ENCODE results near the gene FBLN7. TPM values are rescaled to one million over a fixed set of nuclear protein-coding genes. Genes with fewer than 3 reads are reported as not detected.

Gene FBLN7
- total and polyA plus RNA-seq, 4 donors: 0.60 to 2.4 (median 1.9) TPM

GRCh38 chr2:112151701-112152440 lies 13.7 kb downstream of the FBLN7 start (continued):
- TF ChIP-seq CTCF (IDR thresholded peaks at IDR 0.05; ENCODE audit: low read depth, low read length, missing input control): no peak
- no peak for TF ChIP-seq RXRA (IDR thresholded peaks at IDR 0.05)

DNA sequence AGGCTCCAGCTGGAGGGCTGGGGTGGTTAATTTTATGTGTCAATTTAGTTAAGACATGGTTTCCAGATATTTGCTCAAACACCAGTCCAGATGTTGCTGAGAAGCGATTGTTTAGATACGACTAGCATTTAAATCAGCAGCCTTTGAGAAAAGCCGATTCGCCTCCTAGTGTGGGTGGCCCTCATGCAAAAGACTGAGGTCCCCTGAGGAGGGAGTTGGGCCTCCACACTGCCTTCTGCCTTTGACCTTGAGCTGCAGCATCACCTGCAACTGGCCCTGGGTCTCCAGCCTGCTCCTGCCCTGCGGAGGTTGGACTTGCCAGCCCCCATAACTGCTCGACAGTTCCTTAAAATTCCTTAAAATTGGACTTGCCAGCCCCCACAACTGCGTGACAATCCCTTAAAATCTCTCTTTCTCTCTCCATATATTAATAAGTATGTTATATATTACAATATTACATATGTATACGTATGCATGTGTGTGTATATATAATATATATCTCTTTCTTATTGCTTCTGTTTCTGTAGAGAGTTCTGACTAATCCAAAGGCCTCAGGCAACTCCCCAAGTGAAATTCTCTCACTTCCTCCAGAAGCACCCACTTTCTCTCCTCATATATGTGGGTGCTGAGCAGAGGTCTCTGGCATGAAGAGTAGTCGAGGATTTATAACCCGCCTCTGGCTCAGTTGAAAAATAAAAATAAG lies 14.4 kb downstream of the FBLN7 start:
- Histone ChIP-seq H3K4me3 (ENCODE audit: low read depth in 1 of 3, low read length in 3 of 3) (no peak overlapping the region), H3K9me3 (ENCODE audit: control insufficient read depth in 4 of 4, low read length in 3 of 4) (no peaks in the 10 kb centered on the region), H3K27me3 (ENCODE audit: control insufficient read depth in 4 of 4, insufficient read depth in 4 of 4, low read length in 3 of 4) (no peaks in the 10 kb centered on the region), H3K4me1 (ENCODE audit: control insufficient read depth in 4 of 4, insufficient read depth in 4 of 4, low read length in 3 of 4) (peaks cover 0 to 9% (median 0%) of the 10 kb centered on the region in 4 donors), H3K36me3 (ENCODE audit: control insufficient read depth in 4 of 4, insufficient read depth in 3 of 4, low read depth in 1 of 4, low read length in 3 of 4) (no peaks in the 10 kb centered on the region), H3K27ac (ENCODE audit: low read depth in 1 of 2, low read length in 2 of 2) (no peak overlapping the region), H3K9ac (ENCODE audit: low read depth in 1 of 2, low read length in 2 of 2) (no peak overlapping the region)
- 97% methylated on average over 10 of the region's 10 CpGs for WGBS
- no peak for DNase-seq (ENCODE audit: low spot score)
- TF ChIP-seq HNF4A (conservative IDR thresholded peaks at IDR 0.05): no peak
- no peak for TF ChIP-seq JUND (IDR thresholded peaks at IDR 0.05)
- no peak for TF ChIP-seq CTCF (IDR thresholded peaks at IDR 0.05; ENCODE audit: low read depth, low read length, missing input control)
- TF ChIP-seq HNF4G (IDR thresholded peaks at IDR 0.05): no peak
- TF ChIP-seq, protein P1, sequence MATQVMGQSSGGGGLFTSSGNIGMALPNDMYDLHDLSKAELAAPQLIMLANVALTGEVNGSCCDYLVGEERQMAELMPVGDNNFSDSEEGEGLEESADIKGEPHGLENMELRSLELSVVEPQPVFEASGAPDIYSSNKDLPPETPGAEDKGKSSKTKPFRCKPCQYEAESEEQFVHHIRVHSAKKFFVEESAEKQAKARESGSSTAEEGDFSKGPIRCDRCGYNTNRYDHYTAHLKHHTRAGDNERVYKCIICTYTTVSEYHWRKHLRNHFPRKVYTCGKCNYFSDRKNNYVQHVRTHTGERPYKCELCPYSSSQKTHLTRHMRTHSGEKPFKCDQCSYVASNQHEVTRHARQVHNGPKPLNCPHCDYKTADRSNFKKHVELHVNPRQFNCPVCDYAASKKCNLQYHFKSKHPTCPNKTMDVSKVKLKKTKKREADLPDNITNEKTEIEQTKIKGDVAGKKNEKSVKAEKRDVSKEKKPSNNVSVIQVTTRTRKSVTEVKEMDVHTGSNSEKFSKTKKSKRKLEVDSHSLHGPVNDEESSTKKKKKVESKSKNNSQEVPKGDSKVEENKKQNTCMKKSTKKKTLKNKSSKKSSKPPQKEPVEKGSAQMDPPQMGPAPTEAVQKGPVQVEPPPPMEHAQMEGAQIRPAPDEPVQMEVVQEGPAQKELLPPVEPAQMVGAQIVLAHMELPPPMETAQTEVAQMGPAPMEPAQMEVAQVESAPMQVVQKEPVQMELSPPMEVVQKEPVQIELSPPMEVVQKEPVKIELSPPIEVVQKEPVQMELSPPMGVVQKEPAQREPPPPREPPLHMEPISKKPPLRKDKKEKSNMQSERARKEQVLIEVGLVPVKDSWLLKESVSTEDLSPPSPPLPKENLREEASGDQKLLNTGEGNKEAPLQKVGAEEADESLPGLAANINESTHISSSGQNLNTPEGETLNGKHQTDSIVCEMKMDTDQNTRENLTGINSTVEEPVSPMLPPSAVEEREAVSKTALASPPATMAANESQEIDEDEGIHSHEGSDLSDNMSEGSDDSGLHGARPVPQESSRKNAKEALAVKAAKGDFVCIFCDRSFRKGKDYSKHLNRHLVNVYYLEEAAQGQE (IDR thresholded peaks at IDR 0.05): no peak
- TF ChIP-seq, protein P2, sequence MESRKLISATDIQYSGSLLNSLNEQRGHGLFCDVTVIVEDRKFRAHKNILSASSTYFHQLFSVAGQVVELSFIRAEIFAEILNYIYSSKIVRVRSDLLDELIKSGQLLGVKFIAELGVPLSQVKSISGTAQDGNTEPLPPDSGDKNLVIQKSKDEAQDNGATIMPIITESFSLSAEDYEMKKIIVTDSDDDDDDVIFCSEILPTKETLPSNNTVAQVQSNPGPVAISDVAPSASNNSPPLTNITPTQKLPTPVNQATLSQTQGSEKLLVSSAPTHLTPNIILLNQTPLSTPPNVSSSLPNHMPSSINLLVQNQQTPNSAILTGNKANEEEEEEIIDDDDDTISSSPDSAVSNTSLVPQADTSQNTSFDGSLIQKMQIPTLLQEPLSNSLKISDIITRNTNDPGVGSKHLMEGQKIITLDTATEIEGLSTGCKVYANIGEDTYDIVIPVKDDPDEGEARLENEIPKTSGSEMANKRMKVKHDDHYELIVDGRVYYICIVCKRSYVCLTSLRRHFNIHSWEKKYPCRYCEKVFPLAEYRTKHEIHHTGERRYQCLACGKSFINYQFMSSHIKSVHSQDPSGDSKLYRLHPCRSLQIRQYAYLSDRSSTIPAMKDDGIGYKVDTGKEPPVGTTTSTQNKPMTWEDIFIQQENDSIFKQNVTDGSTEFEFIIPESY (IDR thresholded peaks at IDR 0.05): no peak
- TF ChIP-seq RXRA (IDR thresholded peaks at IDR 0.05): no peak
- no peak for TF ChIP-seq TAF1 (conservative IDR thresholded peaks at IDR 0.05)
- TF ChIP-seq FOXA2 (IDR thresholded peaks at IDR 0.05): no peak
- no peak for TF ChIP-seq MAX (IDR thresholded peaks at IDR 0.05)
- TF ChIP-seq, protein P3, sequence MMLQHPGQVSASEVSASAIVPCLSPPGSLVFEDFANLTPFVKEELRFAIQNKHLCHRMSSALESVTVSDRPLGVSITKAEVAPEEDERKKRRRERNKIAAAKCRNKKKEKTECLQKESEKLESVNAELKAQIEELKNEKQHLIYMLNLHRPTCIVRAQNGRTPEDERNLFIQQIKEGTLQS (IDR thresholded peaks at IDR 0.05): no peak
- no peak for TF ChIP-seq RAD21 (IDR thresholded peaks at IDR 0.05)
- no peak for TF ChIP-seq FOXA1 (IDR thresholded peaks at IDR 0.05)
- TF ChIP-seq SP1 (IDR thresholded peaks at IDR 0.05): no peak
- no peak for TF ChIP-seq YY1 (IDR thresholded peaks at IDR 0.05)
- TF ChIP-seq NR2F2 (IDR thresholded peaks at IDR 0.05): no peak
- no peak for TF ChIP-seq EGR1 (IDR thresholded peaks at IDR 0.05; ENCODE audit: low read depth in 2 of 2)
- no peak for TF ChIP-seq GABPA (IDR thresholded peaks at IDR 0.05 in 1 of 2, conservative IDR thresholded peaks at IDR 0.05 in 1 of 2)
